ENCODE measurements around the gene ALKBH6. TPM values are rescaled to one million over a fixed set of nuclear protein-coding genes. Genes with fewer than 3 reads are reported as not detected.
A peak's percentile ranks its signal among the peaks of the same experiment; 100 is the strongest.

ALKBH6 gene
- total and polyA plus RNA-seq, 2 donors from 2014 or later: 21.5 to 21.7 TPM

- TF ChIP-seq, protein P1, sequence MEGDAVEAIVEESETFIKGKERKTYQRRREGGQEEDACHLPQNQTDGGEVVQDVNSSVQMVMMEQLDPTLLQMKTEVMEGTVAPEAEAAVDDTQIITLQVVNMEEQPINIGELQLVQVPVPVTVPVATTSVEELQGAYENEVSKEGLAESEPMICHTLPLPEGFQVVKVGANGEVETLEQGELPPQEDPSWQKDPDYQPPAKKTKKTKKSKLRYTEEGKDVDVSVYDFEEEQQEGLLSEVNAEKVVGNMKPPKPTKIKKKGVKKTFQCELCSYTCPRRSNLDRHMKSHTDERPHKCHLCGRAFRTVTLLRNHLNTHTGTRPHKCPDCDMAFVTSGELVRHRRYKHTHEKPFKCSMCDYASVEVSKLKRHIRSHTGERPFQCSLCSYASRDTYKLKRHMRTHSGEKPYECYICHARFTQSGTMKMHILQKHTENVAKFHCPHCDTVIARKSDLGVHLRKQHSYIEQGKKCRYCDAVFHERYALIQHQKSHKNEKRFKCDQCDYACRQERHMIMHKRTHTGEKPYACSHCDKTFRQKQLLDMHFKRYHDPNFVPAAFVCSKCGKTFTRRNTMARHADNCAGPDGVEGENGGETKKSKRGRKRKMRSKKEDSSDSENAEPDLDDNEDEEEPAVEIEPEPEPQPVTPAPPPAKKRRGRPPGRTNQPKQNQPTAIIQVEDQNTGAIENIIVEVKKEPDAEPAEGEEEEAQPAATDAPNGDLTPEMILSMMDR (IDR thresholded peaks at IDR 0.05; ENCODE audit: borderline replicate concordance, extremely low read depth, insufficient read depth): no peak
- peaks cover 0 to 9% (median 0%) of the 10 kb centered on the region in 3 donors for H3K4me1 ChIP-seq (ENCODE audit: control insufficient read depth in 2 of 3, insufficient read depth in 2 of 3, low read depth in 1 of 3, low read length in 3 of 3)
- peak overlapping the region in 1 of 2 donors; percentile 62 for H3K27ac ChIP-seq (ENCODE audit: low read depth in 2 of 2, low read length in 2 of 2)
- intact Hi-C loops (cut with DNase I): no loop called here
- no peak for FAIRE-seq
- DNase-seq: peak in 1 of 5 donors; percentile 37
- H3K4me3 ChIP-seq (ENCODE audit: low read length in 3 of 3): peak overlapping the region; percentile 85 to 93 (median 91)
- no peaks in the 10 kb centered on the region for H3K9me3 ChIP-seq (ENCODE audit: control insufficient read depth in 2 of 3, insufficient read depth in 1 of 3, low read length in 3 of 3)
- H3K9ac ChIP-seq (ENCODE audit: low read length in 3 of 3): peak overlapping the region; percentile 88 to 92 (median 92)
- no peaks in the 10 kb centered on the region for H3K36me3 ChIP-seq (ENCODE audit: control insufficient read depth in 2 of 3, insufficient read depth in 3 of 3, low read length in 3 of 3)
- H3K27me3 ChIP-seq (ENCODE audit: control insufficient read depth, insufficient read depth, low read length): no peaks in the 10 kb centered on the region
Observed at GRCh38 chr19:36013280-36014011, 567 bp downstream of the ALKBH6 start.

GRCh38 chr19:36010402-36010801 lies 3.6 kb downstream of the ALKBH6 start:
- Histone ChIP-seq H3K4me1 (ENCODE audit: control insufficient read depth in 2 of 3, insufficient read depth in 2 of 3, low read depth in 1 of 3, low read length in 3 of 3) (peaks cover 0 to 9% (median 0%) of the 10 kb centered on the region in 3 donors), H3K9me3 (ENCODE audit: control insufficient read depth in 2 of 3, insufficient read depth in 1 of 3, low read length in 3 of 3) (no peaks in the 10 kb centered on the region), H3K27me3 (ENCODE audit: control insufficient read depth, insufficient read depth, low read length) (no peaks in the 10 kb centered on the region), H3K36me3 (ENCODE audit: control insufficient read depth in 2 of 3, insufficient read depth in 3 of 3, low read length in 3 of 3) (no peaks in the 10 kb centered on the region), H3K4me3 (ENCODE audit: low read length in 3 of 3) (no peak overlapping the region), H3K27ac (ENCODE audit: low read depth in 2 of 2, low read length in 2 of 2) (no peak overlapping the region), H3K9ac (ENCODE audit: low read length in 3 of 3) (no peak overlapping the region)
- FAIRE-seq (no peak), DNase-seq (peak in 1 of 5 donors; percentile 55)
- TF ChIP-seq, protein P1 (IDR thresholded peaks at IDR 0.05; ENCODE audit: borderline replicate concordance, extremely low read depth, insufficient read depth): no peak
- intact Hi-C loops (cut with DNase I): no loop called here

- peak in 1 of 5 donors; percentile 76 for DNase-seq
- H3K4me3 ChIP-seq (ENCODE audit: low read length in 3 of 3): peak overlapping the region in 1 of 3 donors; percentile 61
- FAIRE-seq: no peak
- no peaks in the 10 kb centered on the region for H3K9me3 ChIP-seq (ENCODE audit: control insufficient read depth in 2 of 3, insufficient read depth in 1 of 3, low read length in 3 of 3)
- intact Hi-C loops (cut with DNase I): no loop called here
- H3K27ac ChIP-seq (ENCODE audit: low read depth in 2 of 2, low read length in 2 of 2): no peak overlapping the region
- TF ChIP-seq, protein P1 (IDR thresholded peaks at IDR 0.05; ENCODE audit: borderline replicate concordance, extremely low read depth, insufficient read depth): no peak
- H3K9ac ChIP-seq (ENCODE audit: low read length in 3 of 3): no peak overlapping the region
- no peaks in the 10 kb centered on the region for H3K36me3 ChIP-seq (ENCODE audit: control insufficient read depth in 2 of 3, insufficient read depth in 3 of 3, low read length in 3 of 3)
- H3K27me3 ChIP-seq (ENCODE audit: control insufficient read depth, insufficient read depth, low read length): no peaks in the 10 kb centered on the region
- H3K4me1 ChIP-seq (ENCODE audit: control insufficient read depth in 2 of 3, insufficient read depth in 2 of 3, low read depth in 1 of 3, low read length in 3 of 3): peaks cover 0 to 9% (median 0%) of the 10 kb centered on the region in 3 donors
Observed at GRCh38 chr19:36009633-36010379, 4.2 kb downstream of the ALKBH6 start.
